Body of pancreas (tissue), 4 donors: ENCODE measurements around the gene DUSP8. TPM values are rescaled to one million over a fixed set of nuclear protein-coding genes. Genes with fewer than 3 reads are reported as not detected.
A peak's percentile ranks its signal among the peaks of the same experiment; 100 is the strongest.

Experiments used
- ATAC-seq: fragments of 150-250 bp; one replicate; pipeline ENCODE4 v1.9.1; 2016
- DNase-seq, 4 donors: peaks; one replicate each; pipeline ENCODE4 v3.0.0-alpha.2; 2019
- H3K27ac ChIP-seq, 4 donors: fragments of 200-600 bp; sonication (generic); 1 replicate in 3 of 4; 2 replicates in 1 of 4; pipeline versions ENCODE4 v1.5.1 to v1.6.1; 2016 to 2019; ENCODE audit warnings: mild to moderate bottlenecking in 1 of 4, mixed read lengths in 1 of 4, moderate library complexity in 1 of 4
- H3K27me3 ChIP-seq, 2 donors: fragments of 200-600 bp; sonication (generic); one replicate each; pipeline ENCODE4 v1.6.0; 2016; ENCODE audit warnings: mild to moderate bottlenecking in 1 of 2
- H3K36me3 ChIP-seq, 2 donors: fragments of 200-600 bp; sonication (generic); replicated peaks in 1 of 2; 2 replicates each; pipeline ENCODE4 v1.5.1; 2016; ENCODE audit warnings: low read depth in 2 of 2; ENCODE audit not compliant: insufficient read depth in 1 of 2
- H3K4me1 ChIP-seq: fragments of 200-600 bp; sonication (generic); one replicate; pipeline ENCODE4 v1.6.0; 2016
- H3K4me3 ChIP-seq, 2 donors: fragments of 200-600 bp; sonication (generic); 1 replicate in 1 of 2; 2 replicates in 1 of 2; pipeline ENCODE4 v1.5.1; 2016 to 2019
- H3K9me3 ChIP-seq, 3 donors: fragments of 200-600 bp; sonication (generic); 1 replicate in 2 of 3; 2 replicates in 1 of 3; pipeline ENCODE4 v1.5.1; 2016
- CTCF ChIP-seq, 7 experiments: fragments of 450-650 bp in 4 of 7; fragments of 200-600 bp in 3 of 7; sonication (generic) in 3 of 7; IDR thresholded peaks; one replicate each; pipeline ENCODE4 v1.5.1; 2016 to 2019; ENCODE audit warnings: antibody characterized with exemption in 7 of 7
- POLR2A ChIP-seq, 3 donors: fragments of 450-650 bp; IDR thresholded peaks; one replicate each; pipeline ENCODE4 v1.6.1; 2016; ENCODE audit warnings: antibody characterized with exemption in 3 of 3, mild to moderate bottlenecking in 2 of 3
- WGBS, 2 donors: methylation state at CpG; one replicate each; pipeline ENCODE4 v1.1.5; 2017; 5-methylcytosine and 5-hydroxymethylcytosine counted together
- intact Hi-C: fragments of 100-400 bp; cut with DNase I; formaldehyde crosslinking; loops from one replicate; pipeline ENCODE4 v1.15.1; 2023
- total RNA-seq, 2 donors: library from RNA; depleted of rRNA; stranded (reverse); fragments of >200 nt; gene quantifications; one replicate each; pipeline ENCODE4 v1.1.0, GENCODE V29; 2016

The DUSP8 gene
- total RNA-seq, 2 donors from 2014 or later = 7.0 to 19.1 TPM

GRCh38 chr11:1549338-1550330, 22.4 kb downstream of the DUSP8 start:
- H3K9me3 ChIP-seq = no peaks in the 10 kb centered on the region
- ATAC-seq = no peak
- DNase-seq = no peak
- 88 to 96% methylated on average over 13 of the region's 13 CpGs for WGBS, 2 donors
- intact Hi-C loops = no loop called here
- no peaks in the 10 kb centered on the region for H3K36me3 ChIP-seq
- no peak for TF ChIP-seq CTCF (IDR thresholded peaks at IDR 0.05)
- no peak for TF ChIP-seq POLR2A (IDR thresholded peaks at IDR 0.05)
- H3K27ac ChIP-seq = peak overlapping the region in 2 of 4 donors; percentile 75 to 76
- no peak overlapping the region for H3K4me3 ChIP-seq
- no peaks in the 10 kb centered on the region for H3K27me3 ChIP-seq
- H3K4me1 ChIP-seq = peaks cover 44% of the 10 kb centered on the region

- H3K4me1 ChIP-seq = peaks cover 32% of the 10 kb centered on the region
- WGBS, 2 donors = 10 to 25% methylated on average over 8 to 34 of the region's 34 CpGs
- no peaks in the 10 kb centered on the region for H3K27me3 ChIP-seq
- TF ChIP-seq POLR2A (IDR thresholded peaks at IDR 0.05) = peak in 2 of 3 donors; percentile 60 to 64
- no peak for TF ChIP-seq CTCF (IDR thresholded peaks at IDR 0.05)
- H3K4me3 ChIP-seq = no peak overlapping the region
- H3K9me3 ChIP-seq = no peaks in the 10 kb centered on the region
- H3K36me3 ChIP-seq = no peaks in the 10 kb centered on the region
- intact Hi-C loops = no loop called here
- ATAC-seq (peak; percentile 86), DNase-seq (peak; percentile 86 to 95 (median 94))
- peak overlapping the region; percentile 72 to 77 (median 76) for H3K27ac ChIP-seq
Observed at GRCh38 chr11:1548221-1549070, 23.6 kb downstream of the DUSP8 start.

GRCh38 chr11:1547467-1548098, 24.5 kb downstream of the DUSP8 start:
- intact Hi-C loops = no loop called here
- Histone ChIP-seq H3K36me3 (no peaks in the 10 kb centered on the region), H3K9me3 (no peaks in the 10 kb centered on the region), H3K4me1 (peaks cover 29% of the 10 kb centered on the region), H3K27me3 (no peaks in the 10 kb centered on the region), H3K27ac (peak overlapping the region; percentile 72 to 77 (median 76)), H3K4me3 (no peak overlapping the region)
- peak in 1 of 4 donors; percentile 21 for DNase-seq
- no peak for ATAC-seq
- TF ChIP-seq CTCF (IDR thresholded peaks at IDR 0.05) = no peak
- no peak for TF ChIP-seq POLR2A (IDR thresholded peaks at IDR 0.05)
- 50 to 72% methylated on average over 8 to 32 of the region's 33 CpGs for WGBS, 2 donors

GRCh38 chr11:1546536-1547466, 25.3 kb downstream of the DUSP8 start:
- H3K9me3 ChIP-seq = no peaks in the 10 kb centered on the region
- peaks cover 29% of the 10 kb centered on the region for H3K4me1 ChIP-seq
- peak overlapping the region in 2 of 4 donors; percentile 44 to 77 for H3K27ac ChIP-seq
- H3K27me3 ChIP-seq = no peaks in the 10 kb centered on the region
- peak in 2 of 3 donors; percentile 11 to 22 for TF ChIP-seq POLR2A (IDR thresholded peaks at IDR 0.05)
- TF ChIP-seq CTCF (IDR thresholded peaks at IDR 0.05) = peak; percentile 58 to 88 (median 77)
- no peaks in the 10 kb centered on the region for H3K36me3 ChIP-seq
- intact Hi-C loops = no loop called here
- ATAC-seq = peak; percentile 64
- peak; percentile 49 to 71 (median 62) for DNase-seq
- H3K4me3 ChIP-seq = peak overlapping the region in 1 of 2 donors; percentile 2
- 0 to 4% methylated on average over 6 to 69 of the region's 106 CpGs for WGBS, 2 donors
